Measurements from ENCODE around the gene MED31.

Gene MED31

DNA sequence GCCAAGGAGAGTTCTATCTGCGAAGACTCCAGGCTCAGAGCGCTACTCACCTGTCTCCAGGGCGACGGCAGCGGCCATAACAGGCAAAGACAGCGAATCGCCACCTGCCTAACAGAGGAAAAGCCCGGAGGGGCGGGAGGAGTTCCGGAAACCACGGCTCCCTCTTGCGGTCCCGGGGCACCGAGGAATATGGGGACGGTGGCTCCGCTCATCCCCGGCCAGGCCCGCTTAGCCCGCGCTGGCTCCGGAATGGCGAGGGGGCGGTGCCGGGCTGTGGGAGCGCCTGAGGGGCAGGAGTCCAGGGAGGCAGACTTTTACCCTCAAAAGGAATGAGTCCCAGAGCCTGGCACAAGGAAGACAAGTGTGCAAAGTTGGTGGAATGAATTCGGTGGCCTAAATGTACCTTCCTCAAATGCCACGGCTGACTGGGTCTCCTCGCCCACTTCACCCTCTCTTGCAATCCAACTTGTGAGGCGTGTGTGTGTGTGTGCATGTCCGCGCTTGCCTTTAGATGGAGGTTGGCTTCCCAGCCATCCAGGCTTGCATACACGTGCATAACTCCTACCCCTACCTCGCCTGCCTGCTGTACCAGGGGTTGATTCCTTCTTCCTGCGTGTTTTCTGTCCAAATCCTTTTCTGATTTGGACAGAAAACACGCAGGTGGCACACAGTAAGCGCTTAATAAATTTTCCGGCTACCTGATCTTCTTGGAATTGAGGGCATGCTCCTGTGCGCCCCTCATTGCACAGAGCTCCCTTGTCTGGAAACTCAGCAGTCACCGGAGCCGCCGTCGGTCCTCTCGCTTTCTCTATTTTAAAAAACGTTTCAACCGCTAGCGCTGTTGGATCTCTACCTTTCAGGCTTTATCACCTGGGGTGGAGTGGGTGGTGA lies 3.7 kb upstream of the MED31 start:
- no peak for DNase-seq

DNA sequence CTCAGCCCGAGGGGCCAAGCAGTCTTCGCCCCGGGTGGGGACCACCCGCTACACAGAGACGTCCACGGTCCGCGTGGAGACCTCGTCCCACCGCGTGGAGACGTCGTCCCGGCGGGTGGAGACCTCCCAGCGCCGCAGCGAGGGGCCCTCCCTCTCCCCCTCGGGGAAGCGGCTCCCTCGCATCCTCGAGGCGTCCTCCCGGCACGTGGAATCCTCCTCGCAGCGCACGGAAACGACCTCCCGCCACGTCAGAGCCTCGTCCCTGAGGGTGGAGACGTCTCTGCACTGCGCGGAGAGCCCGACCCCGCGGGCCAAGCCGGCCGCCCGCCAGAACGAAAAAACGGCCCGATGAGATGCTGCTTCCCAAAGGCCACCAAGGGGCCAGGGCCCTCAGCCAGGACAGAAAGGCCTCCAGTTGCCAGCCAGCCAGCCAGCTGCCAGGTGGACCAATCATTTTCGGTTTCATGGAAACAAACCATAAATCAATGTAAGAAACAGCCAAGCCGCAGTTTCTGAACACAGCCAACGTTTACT lies 581 bp upstream of the MED31 start:
- peak; percentile 31 for DNase-seq

DNA sequence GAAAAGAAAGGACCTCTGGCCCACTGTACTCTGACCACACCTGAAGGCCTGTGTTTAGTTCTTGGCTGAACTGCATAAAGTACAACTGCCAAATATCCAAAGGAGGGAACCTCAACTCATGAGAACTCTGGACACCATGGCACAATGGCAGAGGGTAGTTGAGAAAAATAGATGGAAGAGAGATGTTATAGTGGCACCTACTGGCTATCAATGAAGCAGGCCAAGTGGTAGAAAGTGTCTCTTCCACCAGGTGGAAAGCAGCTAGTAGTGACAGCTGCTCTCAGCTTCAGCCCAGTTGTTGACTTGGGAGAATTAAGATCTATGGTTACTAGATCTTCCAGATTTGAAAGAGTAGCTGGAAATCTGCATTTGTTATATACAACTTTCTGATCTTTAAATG lies 3.2 kb downstream of the MED31 start:
- DNase-seq = no peak

DNA sequence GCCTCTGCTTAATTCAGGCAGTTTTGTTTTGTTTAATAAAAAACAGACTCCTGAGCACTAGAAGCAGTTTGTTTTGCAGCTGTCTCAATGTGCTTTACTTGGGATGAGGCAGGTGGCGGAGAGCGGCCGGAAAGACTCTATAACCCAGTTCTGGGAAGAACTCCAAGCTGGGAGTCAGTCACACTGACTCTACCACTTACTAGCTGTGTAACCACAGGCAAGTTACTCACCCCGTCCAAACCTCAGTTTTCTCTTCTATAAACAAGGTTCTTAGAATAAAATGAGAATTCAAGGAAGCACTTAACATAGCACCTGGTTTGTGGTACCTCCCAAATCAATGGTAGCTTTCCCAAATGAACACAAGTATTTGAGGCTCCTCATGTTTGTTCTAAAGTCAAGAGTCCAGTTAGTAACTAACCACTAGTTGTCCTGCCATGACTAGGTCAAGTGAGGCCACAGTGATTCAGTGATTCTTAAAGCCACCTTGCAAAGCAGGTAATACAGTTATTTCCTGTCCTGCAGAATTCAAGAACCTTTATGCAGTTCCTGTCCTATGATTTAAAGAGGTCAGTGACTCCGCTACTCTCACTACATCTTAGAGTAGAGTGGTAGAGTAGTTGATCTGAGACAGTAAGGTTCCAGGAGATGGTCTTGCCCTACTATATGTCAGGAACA lies 7.8 kb downstream of the MED31 start:
- DNase-seq = no peak

DNA sequence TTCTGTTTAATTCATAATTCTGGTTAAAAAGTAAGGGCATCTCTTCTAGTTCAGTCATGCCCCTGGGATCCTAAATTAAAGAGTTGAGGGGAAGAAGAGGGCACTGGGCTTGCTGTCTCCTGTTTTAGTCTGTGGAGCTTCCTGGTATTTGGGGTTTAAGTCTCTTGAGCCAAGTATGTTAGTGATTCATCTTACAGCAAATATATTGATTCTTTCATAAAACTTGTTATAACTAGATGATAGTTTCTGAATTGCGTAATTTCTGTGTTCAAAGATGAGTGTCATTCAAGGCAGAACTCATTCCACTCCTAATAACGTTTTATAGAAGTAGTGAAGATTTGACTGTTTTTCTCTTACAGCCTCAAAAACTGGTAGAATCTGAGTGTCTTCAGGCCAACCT lies 8.8 kb downstream of the MED31 start:
- DNase-seq = no peak

- no peak for DNase-seq
These were observed 10.1 kb downstream of the MED31 start for GRCh38 chr17:6641247-6641863.

GRCh38 chr17:6640536-6641246 lies 10.7 kb downstream of the MED31 start, which contains the start of the genes KIAA0753 and TXNDC17:
Gene KIAA0753 (minus strand): TSS chr17:6640711. CDS start chr17:6635103, 5,608 bp downstream.
Gene TXNDC17 (plus strand): TSS chr17:6641060. CDS start chr17:6641083, 23 bp downstream.
- DNase-seq = peak; percentile 75

DNA sequence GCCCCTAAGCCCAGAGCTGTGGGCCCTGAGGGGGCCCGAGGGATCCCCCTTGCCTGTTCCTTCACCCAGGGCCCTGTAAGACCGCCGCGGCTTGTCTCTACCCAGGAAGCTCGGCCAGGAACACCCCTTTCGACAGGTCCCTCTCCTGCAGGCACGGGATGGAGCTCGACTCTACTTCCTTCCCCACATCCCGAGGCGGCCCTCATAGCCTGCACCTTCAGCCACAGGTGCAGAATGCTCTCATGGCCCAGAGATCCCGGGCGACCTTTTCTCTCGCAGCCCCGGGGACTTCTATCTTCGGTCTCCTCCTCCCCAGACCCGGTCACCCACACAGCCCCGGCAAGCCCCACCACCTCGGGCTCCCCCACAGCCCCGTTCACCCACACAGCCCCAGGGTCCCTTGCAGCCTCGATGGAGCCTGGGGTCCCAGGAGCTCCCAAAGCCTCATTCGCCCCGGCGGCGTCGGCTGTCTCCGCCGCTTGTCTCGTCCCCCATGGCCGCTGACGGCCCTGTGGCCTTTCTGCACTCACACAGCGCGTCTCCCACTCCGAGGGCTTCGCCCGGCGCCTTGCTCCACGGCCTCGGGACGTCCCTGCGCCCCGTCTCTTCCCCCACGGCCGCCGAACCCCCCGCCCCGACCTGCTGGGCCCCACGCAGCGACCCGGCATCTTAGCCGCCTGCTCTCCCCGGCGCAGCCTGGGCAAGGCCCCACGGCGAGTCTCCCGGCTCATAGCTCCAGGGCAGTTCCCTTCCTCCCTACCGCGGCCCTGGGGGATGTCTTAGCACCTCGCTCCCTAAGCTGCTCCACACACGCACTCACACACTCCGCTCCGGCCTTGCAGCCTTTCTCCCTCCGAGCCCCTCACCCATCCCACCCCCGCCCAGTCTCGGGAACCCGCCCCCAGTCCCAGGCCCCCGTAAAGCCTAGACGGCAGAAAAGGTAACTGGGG lies 11.5 kb downstream of the MED31 start:
- peak; percentile 29 for DNase-seq

GRCh38 chr17:6639014-6639585 lies 12.3 kb downstream of the MED31 start:
- DNase-seq = no peak

- no peak for DNase-seq
These were observed 13.1 kb downstream of the MED31 start for GRCh38 chr17:6638046-6638908.

GRCh38 chr17:6637458-6637840 lies 14.0 kb downstream of the MED31 start:
- no peak for DNase-seq

- no peak for DNase-seq
These were observed 14.6 kb downstream of the MED31 start for GRCh38 chr17:6636616-6637457.

DNA sequence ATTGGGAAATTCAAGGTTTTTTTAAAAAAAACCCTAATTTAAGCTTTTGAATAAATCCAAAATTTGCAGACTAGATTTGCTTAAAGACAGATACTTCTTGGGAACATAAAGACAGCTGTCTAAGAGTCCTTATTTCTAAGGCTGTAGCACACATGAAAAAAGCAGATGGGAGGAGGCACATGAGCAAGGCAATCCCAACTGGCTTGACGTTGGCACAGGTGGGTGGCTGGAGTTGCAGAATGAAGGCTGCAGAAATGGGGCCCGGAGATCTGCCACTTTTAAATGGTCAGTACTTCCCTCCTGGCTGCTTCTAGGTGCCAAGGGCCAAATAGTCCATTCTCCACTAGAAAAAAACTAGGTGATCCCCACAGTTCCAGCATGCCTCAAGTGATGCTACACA lies 15.3 kb downstream of the MED31 start:
- no peak for DNase-seq

GRCh38 chr17:6633263-6633662 lies 18.1 kb downstream of the MED31 start:
- no peak for DNase-seq

DNA sequence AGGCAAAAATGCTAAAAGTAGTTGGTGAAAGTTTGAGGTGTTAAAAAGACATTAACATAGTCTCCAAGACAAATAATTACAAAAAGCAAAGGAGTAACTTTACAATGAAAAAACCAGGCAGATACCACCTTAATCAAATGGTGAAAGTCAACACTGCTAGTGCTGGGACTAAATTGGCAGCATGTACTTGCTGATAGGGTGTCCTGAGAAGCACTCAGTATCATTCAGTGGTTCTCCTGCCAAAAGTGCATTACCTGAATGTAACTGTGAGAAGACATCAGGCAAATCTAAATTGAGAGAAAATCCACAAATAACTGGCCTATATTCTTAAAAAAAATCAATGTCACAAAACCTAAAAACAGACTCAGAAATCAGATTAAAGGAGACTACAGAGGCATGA lies 18.9 kb downstream of the MED31 start:
- DNase-seq = no peak

GRCh38 chr17:6630390-6630789 lies 21.0 kb downstream of the MED31 start:
- no peak for DNase-seq

GRCh38 chr17:6627019-6627418 lies 24.4 kb downstream of the MED31 start:
- no peak for DNase-seq

DNA sequence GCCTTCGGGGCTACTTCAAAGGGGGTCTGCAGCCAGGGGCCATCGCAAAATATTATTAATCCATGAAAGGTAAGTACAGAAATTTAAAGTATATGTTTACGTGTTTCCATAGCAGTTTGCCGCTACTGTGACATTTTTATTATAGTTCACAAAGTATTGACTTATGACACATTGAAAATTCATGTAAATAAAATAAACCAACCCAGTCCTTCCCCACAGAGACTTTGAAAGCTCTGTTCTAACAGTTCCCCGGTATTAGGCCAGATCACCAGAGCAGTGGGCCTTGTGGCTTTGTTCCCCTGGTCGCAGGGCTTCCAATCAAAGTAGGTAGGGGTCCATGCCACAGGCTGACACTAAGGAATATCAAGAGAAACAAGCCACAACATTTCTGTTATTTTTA lies 24.8 kb downstream of the MED31 start:
- no peak for DNase-seq

GRCh38 chr17:6623941-6624340 lies 27.5 kb downstream of the MED31 start:
- no peak for DNase-seq
